HL-60 (cell line): Measurements from ENCODE around the gene RAB31.

Experiments used
- GABPA ChIP-seq: IDR thresholded peaks from 2 replicates; pipeline ENCODE4 v1.6.1; 2012; ENCODE audit warnings: low read depth
- POLR2AphosphoS5 ChIP-seq: IDR thresholded peaks from 2 replicates; pipeline ENCODE4 v1.6.1; 2012; ENCODE audit warnings: low read depth
- TF ChIP-seq, protein P1 (sequence below): IDR thresholded peaks from one replicate; pipeline ENCODE4 v1.5.1; 2011; ENCODE audit warnings: low read length, control low read depth, inconsistent platforms; ENCODE audit not compliant: insufficient read depth
- TF ChIP-seq, protein P2 (sequence below): IDR thresholded peaks from 2 replicates; pipeline ENCODE4 v1.6.1; 2012; ENCODE audit warnings: low read depth; ENCODE audit not compliant: insufficient replicate concordance

DNA sequence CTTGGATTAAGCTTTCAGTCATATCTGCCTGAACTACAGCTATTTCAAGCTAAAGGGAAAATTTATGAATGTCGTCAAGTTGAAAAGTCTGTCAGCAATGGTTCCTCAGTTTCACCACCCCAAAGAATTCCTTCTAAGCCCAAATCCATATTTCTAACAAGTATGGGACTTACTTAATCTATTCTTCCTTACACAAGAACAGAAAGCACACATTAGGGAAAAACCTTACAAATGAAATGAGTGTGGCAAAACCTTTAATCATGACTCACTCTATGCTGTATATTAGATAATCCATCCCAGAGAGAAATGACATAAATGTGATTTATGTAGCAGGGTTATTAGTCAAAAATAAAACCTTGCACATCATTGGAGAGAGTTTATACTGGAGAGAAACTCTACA, 78.9 kb downstream of the RAB31 start:
- TF ChIP-seq GABPA (no peak), POLR2AphosphoS5 (no peak)
- TF ChIP-seq, protein P1, sequence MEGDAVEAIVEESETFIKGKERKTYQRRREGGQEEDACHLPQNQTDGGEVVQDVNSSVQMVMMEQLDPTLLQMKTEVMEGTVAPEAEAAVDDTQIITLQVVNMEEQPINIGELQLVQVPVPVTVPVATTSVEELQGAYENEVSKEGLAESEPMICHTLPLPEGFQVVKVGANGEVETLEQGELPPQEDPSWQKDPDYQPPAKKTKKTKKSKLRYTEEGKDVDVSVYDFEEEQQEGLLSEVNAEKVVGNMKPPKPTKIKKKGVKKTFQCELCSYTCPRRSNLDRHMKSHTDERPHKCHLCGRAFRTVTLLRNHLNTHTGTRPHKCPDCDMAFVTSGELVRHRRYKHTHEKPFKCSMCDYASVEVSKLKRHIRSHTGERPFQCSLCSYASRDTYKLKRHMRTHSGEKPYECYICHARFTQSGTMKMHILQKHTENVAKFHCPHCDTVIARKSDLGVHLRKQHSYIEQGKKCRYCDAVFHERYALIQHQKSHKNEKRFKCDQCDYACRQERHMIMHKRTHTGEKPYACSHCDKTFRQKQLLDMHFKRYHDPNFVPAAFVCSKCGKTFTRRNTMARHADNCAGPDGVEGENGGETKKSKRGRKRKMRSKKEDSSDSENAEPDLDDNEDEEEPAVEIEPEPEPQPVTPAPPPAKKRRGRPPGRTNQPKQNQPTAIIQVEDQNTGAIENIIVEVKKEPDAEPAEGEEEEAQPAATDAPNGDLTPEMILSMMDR: no peak
- TF ChIP-seq, protein P2, sequence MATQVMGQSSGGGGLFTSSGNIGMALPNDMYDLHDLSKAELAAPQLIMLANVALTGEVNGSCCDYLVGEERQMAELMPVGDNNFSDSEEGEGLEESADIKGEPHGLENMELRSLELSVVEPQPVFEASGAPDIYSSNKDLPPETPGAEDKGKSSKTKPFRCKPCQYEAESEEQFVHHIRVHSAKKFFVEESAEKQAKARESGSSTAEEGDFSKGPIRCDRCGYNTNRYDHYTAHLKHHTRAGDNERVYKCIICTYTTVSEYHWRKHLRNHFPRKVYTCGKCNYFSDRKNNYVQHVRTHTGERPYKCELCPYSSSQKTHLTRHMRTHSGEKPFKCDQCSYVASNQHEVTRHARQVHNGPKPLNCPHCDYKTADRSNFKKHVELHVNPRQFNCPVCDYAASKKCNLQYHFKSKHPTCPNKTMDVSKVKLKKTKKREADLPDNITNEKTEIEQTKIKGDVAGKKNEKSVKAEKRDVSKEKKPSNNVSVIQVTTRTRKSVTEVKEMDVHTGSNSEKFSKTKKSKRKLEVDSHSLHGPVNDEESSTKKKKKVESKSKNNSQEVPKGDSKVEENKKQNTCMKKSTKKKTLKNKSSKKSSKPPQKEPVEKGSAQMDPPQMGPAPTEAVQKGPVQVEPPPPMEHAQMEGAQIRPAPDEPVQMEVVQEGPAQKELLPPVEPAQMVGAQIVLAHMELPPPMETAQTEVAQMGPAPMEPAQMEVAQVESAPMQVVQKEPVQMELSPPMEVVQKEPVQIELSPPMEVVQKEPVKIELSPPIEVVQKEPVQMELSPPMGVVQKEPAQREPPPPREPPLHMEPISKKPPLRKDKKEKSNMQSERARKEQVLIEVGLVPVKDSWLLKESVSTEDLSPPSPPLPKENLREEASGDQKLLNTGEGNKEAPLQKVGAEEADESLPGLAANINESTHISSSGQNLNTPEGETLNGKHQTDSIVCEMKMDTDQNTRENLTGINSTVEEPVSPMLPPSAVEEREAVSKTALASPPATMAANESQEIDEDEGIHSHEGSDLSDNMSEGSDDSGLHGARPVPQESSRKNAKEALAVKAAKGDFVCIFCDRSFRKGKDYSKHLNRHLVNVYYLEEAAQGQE: no peak
